RCC 7860 (cell line): ENCODE data around the gene PNRC2.

Experiments
- DNase-seq: peaks from one replicate; pipeline ENCODE4 v3.0.0-alpha.2; 2015; ENCODE audit warnings: low spot score
- FAIRE-seq: peaks from 2 replicates; lab custom pipeline; 2012; peaks lifted over from hg19 to GRCh38; lab: Jason Lieb, UNC

PNRC2 gene

GRCh38 chr1:23959461-23960290 is at the start of gene PNRC2:
PNRC2 (plus strand) TSS chr1:23959828; CDS start chr1:23961458, 1,630 bp downstream.
- FAIRE-seq: peak; percentile 85
- DNase-seq: peak; percentile 90

GRCh38 chr1:23910144-23910543 is 49.5 kb upstream of the PNRC2 start:
- DNase-seq (no peak), FAIRE-seq (no peak)

- FAIRE-seq (no peak), DNase-seq (no peak)
These were observed 48.9 kb upstream of the PNRC2 start for GRCh38 chr1:23910553-23911246.

- DNase-seq (no peak), FAIRE-seq (no peak)
These were observed 47.7 kb upstream of the PNRC2 start for GRCh38 chr1:23911921-23912320.

GRCh38 chr1:23913212-23913880 is 46.3 kb upstream of the PNRC2 start, which contains the start of gene CNR2:
CNR2 (minus strand) TSS chr1:23913362; CDS start chr1:23875617, 37,745 bp downstream.
- DNase-seq: no peak
- no peak for FAIRE-seq

- FAIRE-seq (no peak), DNase-seq (no peak)
These were observed 44.7 kb upstream of the PNRC2 start for GRCh38 chr1:23914921-23915320.

GRCh38 chr1:23915466-23915865 is 44.2 kb upstream of the PNRC2 start:
- no peak for FAIRE-seq
- DNase-seq: no peak

- FAIRE-seq: no peak
- DNase-seq: peak; percentile 83
These were observed 43.2 kb upstream of the PNRC2 start for GRCh38 chr1:23916209-23917131.

- FAIRE-seq: no peak
- no peak for DNase-seq
These were observed 37.2 kb upstream of the PNRC2 start for GRCh38 chr1:23922321-23922943.

- DNase-seq (no peak), FAIRE-seq (no peak)
These were observed 35.8 kb upstream of the PNRC2 start for GRCh38 chr1:23923592-23924499.

GRCh38 chr1:23924601-23925000 is 35.0 kb upstream of the PNRC2 start:
- FAIRE-seq (no peak), DNase-seq (no peak)

- FAIRE-seq: no peak
These were observed 34.3 kb upstream of the PNRC2 start for GRCh38 chr1:23925279-23925678.

GRCh38 chr1:23927097-23927496 is 32.5 kb upstream of the PNRC2 start:
- DNase-seq (no peak), FAIRE-seq (no peak)

More at GRCh38 chr1:23925279-23925678, 34.3 kb upstream of the PNRC2 start:
- no peak for DNase-seq

GRCh38 chr1:23928789-23929188 is 30.8 kb upstream of the PNRC2 start:
- FAIRE-seq: no peak

GRCh38 chr1:23930270-23930669 is 29.4 kb upstream of the PNRC2 start:
- FAIRE-seq (no peak), DNase-seq (no peak)

More at GRCh38 chr1:23928789-23929188, 30.8 kb upstream of the PNRC2 start:
- DNase-seq: no peak

GRCh38 chr1:23930861-23931490 is 28.7 kb upstream of the PNRC2 start:
- DNase-seq (peak; percentile 87), FAIRE-seq (peak; percentile 93)

- DNase-seq: peak; percentile 73
- FAIRE-seq: no peak
These were observed 28.1 kb upstream of the PNRC2 start for GRCh38 chr1:23931491-23931880.

GRCh38 chr1:23936481-23937176 is 23.0 kb upstream of the PNRC2 start:
- FAIRE-seq (no peak), DNase-seq (no peak)
